NAMALWA (cell line): ENCODE data around the gene PCNA.
"Not testable (repeated sequence)": the region's sequence is repeated elsewhere in the genome, so short reads cannot be mapped to it uniquely, and the experiment has no call there.

Experiments used
- DNase-seq: peaks from one replicate; pipeline ENCODE4 v3.0.0-alpha.2; 2015; ENCODE audit warnings: low spot score

The PCNA gene

GRCh38 chr20:5141615-5142014 lies 21.9 kb upstream of the PCNA start:
- no peak for DNase-seq

GRCh38 chr20:5140195-5140594 lies 20.4 kb upstream of the PCNA start:
- DNase-seq: no peak

GRCh38 chr20:5136096-5136495 lies 16.3 kb upstream of the PCNA start:
- DNase-seq: no peak

GRCh38 chr20:5135363-5136012 lies 15.7 kb upstream of the PCNA start:
- DNase-seq: no peak

GRCh38 chr20:5133998-5134397 lies 14.2 kb upstream of the PCNA start:
- no peak for DNase-seq

GRCh38 chr20:5131502-5131901 lies 11.7 kb upstream of the PCNA start:
- no peak for DNase-seq

GRCh38 chr20:5128886-5129285 lies 9.1 kb upstream of the PCNA start:
- DNase-seq: no peak

- no peak for DNase-seq
Observed at GRCh38 chr20:5127859-5128424, 8.2 kb upstream of the PCNA start.

GRCh38 chr20:5127204-5127858 lies 7.6 kb upstream of the PCNA start:
- peak; percentile 94 for DNase-seq

- peak; percentile 98 for DNase-seq
Observed at GRCh38 chr20:5126512-5127203, 6.9 kb upstream of the PCNA start, which contains the start of gene CDS2. Gene CDS2, plus strand, starts transcription at chr20:5127008. Its CDS starts 85 bp downstream, at chr20:5127093.

- DNase-seq: no peak
Observed at GRCh38 chr20:5122873-5123260, 3.1 kb upstream of the PCNA start.

- DNase-seq: no peak
Observed at GRCh38 chr20:5120185-5120476, 373 bp upstream of the PCNA start.

GRCh38 chr20:5119143-5119434 lies 669 bp downstream of the PCNA start:
- no peak for DNase-seq

- peak; percentile 46 for DNase-seq
Observed at GRCh38 chr20:5118220-5119142, 1.3 kb downstream of the PCNA start.

- no peak for DNase-seq
Observed at GRCh38 chr20:5116875-5117274, 2.9 kb downstream of the PCNA start.

GRCh38 chr20:5114403-5114802 lies 5.4 kb downstream of the PCNA start:
- peak; percentile 27 for DNase-seq

- no peak for DNase-seq
Observed at GRCh38 chr20:5113615-5113986, 6.2 kb downstream of the PCNA start.

GRCh38 chr20:5109276-5109675 lies 10.5 kb downstream of the PCNA start:
- no peak for DNase-seq

GRCh38 chr20:5104479-5104878 lies 15.3 kb downstream of the PCNA start:
- DNase-seq: no peak

GRCh38 chr20:5100684-5101347 lies 18.9 kb downstream of the PCNA start:
- peak; percentile 74 for DNase-seq

- not testable (repeated sequence) for DNase-seq
Observed at GRCh38 chr20:5099909-5100308, 19.8 kb downstream of the PCNA start.

GRCh38 chr20:5099009-5099408 lies 20.7 kb downstream of the PCNA start:
- DNase-seq: not testable (repeated sequence)
